Measurements from ENCODE around the gene MTR. TPM values are rescaled to one million over a fixed set of nuclear protein-coding genes. Genes with fewer than 3 reads are reported as not detected.
"Not testable (repeated sequence)": the region's sequence is repeated elsewhere in the genome, so short reads cannot be mapped to it uniquely, and the experiment has no call there.

Gene MTR
- total RNA-seq, 4 donors from 2014 or later: 9.6 to 33.0 (median 24.8) TPM

DNA sequence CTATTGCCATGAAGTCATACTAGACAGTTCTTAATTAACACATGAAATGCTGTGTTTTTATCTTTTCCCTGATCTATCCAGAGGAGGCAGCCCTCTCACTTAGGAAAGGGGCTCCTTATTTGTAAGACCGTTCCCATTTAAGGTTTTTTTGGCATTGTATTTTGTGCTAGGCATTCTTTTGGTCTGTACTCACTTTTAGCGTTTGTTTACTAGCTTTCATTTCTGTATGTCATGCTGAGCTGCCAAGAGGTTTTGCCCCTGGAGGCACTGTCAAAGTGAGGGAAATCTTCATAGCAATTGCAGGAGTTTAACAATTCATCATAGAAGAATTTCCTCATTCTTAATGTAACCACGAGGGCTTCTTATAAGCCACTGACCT is 59.5 kb downstream of the MTR start:
- Histone ChIP-seq H3K9me3 (no peaks in the 10 kb centered on the region), H3K27ac (no peak overlapping the region), H3K4me3 (no peak overlapping the region), H3K27me3 (no peaks in the 10 kb centered on the region), H3K4me1 (no peaks in the 10 kb centered on the region), H3K36me3 (peaks cover 0 to 64% (median 0%) of the 10 kb centered on the region in 3 donors)
- DNase-seq: no peak
- TF ChIP-seq POLR2A (IDR thresholded peaks at IDR 0.05): no peak
- no peak for TF ChIP-seq CTCF (IDR thresholded peaks at IDR 0.05)

- H3K4me1 ChIP-seq, DNase-seq, H3K9me3 ChIP-seq, H3K4me3 ChIP-seq, H3K27me3 ChIP-seq, H3K27ac ChIP-seq: not testable (repeated sequence)
- peaks cover 0 to 65% (median 0%) of the 10 kb centered on the region in 3 donors for H3K36me3 ChIP-seq
Observed at GRCh38 chr1:236856649-236857048, 61.6 kb downstream of the MTR start.

GRCh38 chr1:236858165-236858564 is 63.1 kb downstream of the MTR start:
- no peaks in the 10 kb centered on the region for H3K9me3 ChIP-seq
- H3K4me3 ChIP-seq: no peak overlapping the region
- peaks cover 0 to 72% (median 0%) of the 10 kb centered on the region in 3 donors for H3K36me3 ChIP-seq
- H3K27me3 ChIP-seq: no peaks in the 10 kb centered on the region
- H3K27ac ChIP-seq: no peak overlapping the region
- H3K4me1 ChIP-seq: no peaks in the 10 kb centered on the region
- DNase-seq: no peak
- TF ChIP-seq POLR2A (IDR thresholded peaks at IDR 0.05): no peak
- TF ChIP-seq CTCF (IDR thresholded peaks at IDR 0.05): no peak

DNA sequence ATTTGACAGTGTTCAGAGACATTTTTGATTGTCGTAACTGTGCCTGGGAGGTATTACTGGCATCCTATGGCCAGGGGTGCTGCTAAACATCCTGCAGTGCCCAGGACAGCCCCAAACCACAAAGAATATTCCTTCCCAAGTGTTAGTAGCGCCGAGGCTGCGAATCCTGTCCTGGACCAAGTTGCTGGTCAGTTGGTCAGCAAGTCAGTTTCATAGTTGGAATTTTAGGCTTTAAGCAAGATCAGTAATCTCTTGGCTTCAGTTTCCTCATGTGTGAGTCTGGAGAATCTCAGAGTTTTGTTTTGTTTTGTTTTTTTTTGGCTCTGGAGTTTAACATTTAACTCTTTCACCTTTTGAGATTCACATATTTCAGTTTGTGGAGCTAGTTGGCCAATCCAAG is 65.0 kb downstream of the MTR start:
- no peak for TF ChIP-seq CTCF (IDR thresholded peaks at IDR 0.05)
- TF ChIP-seq POLR2A (IDR thresholded peaks at IDR 0.05): no peak
- Histone ChIP-seq H3K27ac (no peak overlapping the region), H3K4me3 (no peak overlapping the region), H3K9me3 (no peaks in the 10 kb centered on the region), H3K36me3 (peaks cover 0 to 72% (median 0%) of the 10 kb centered on the region in 3 donors), H3K4me1 (no peaks in the 10 kb centered on the region), H3K27me3 (no peaks in the 10 kb centered on the region)
- no peak for DNase-seq

- no peak overlapping the region for H3K27ac ChIP-seq
- no peak for DNase-seq
- no peaks in the 10 kb centered on the region for H3K27me3 ChIP-seq
- no peak overlapping the region for H3K4me3 ChIP-seq
- H3K4me1 ChIP-seq: no peaks in the 10 kb centered on the region
- no peak for TF ChIP-seq POLR2A (IDR thresholded peaks at IDR 0.05)
- no peaks in the 10 kb centered on the region for H3K9me3 ChIP-seq
- peaks cover 0 to 69% (median 0%) of the 10 kb centered on the region in 3 donors for H3K36me3 ChIP-seq
Observed at GRCh38 chr1:236860674-236861073, 65.6 kb downstream of the MTR start.

DNA sequence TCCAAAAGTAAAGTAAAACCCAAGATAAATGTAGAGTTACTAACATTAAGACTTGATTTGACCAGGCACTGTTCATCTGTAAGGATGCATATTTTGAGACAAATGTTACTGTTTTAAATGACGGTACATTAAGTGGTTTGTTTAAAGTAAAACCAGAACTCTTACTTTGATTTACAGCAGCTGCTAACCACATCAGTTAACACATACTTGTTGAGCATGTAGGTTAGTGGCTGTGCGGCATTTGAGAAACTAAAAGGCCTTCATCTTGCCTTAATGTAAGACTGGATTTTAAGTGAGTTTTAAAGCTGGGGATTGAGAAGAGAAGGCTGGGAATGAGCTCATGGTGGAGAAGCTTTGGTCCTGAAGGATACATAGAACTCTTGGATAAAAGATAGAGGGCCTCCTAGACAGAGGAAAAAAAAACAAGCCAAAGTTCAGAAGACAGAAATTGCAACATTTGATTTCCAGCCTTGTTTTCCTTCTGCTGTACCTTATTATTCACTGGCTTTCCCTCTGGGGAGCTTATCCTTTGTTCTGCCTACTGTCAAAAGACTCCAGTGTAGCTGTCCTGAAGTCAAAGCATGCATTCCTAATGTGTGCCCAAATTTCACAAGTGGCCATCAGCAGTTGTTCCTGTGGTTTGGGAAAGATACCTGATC is 66.6 kb downstream of the MTR start:
- Histone ChIP-seq H3K27ac (no peak overlapping the region), H3K4me1 (no peaks in the 10 kb centered on the region), H3K9me3 (no peaks in the 10 kb centered on the region), H3K4me3 (no peak overlapping the region), H3K27me3 (no peaks in the 10 kb centered on the region), H3K36me3 (peaks cover 0 to 64% (median 0%) of the 10 kb centered on the region in 3 donors)
- DNase-seq: no peak
- TF ChIP-seq CTCF (IDR thresholded peaks at IDR 0.05): no peak
- TF ChIP-seq POLR2A (IDR thresholded peaks at IDR 0.05): no peak

- no peaks in the 10 kb centered on the region for H3K4me1 ChIP-seq
Observed at GRCh38 chr1:236862219-236862591, 67.1 kb downstream of the MTR start.

More at GRCh38 chr1:236862219-236862591, 67.1 kb downstream of the MTR start:
- H3K9me3 ChIP-seq: no peaks in the 10 kb centered on the region
- peaks cover 0 to 64% (median 0%) of the 10 kb centered on the region in 3 donors for H3K36me3 ChIP-seq
- H3K4me3 ChIP-seq: no peak overlapping the region
- TF ChIP-seq CTCF (IDR thresholded peaks at IDR 0.05): no peak
- no peak for TF ChIP-seq POLR2A (IDR thresholded peaks at IDR 0.05)
- H3K27me3 ChIP-seq: no peaks in the 10 kb centered on the region
- DNase-seq: no peak
- H3K27ac ChIP-seq: no peak overlapping the region

All from Peyer's patch (tissue), 4 donors.